Esophagus squamous epithelium (tissue), 4 donors: ENCODE data around the gene PIMREG.

Source experiments
- CTCF ChIP-seq, 6 experiments: fragments of 450-650 bp in 4 of 6; fragments of 200-600 bp in 2 of 6; sonication (generic) in 2 of 6; IDR thresholded peaks; one replicate each; pipeline ENCODE4 v1.5.1; 2016 to 2019; ENCODE audit warnings: antibody characterized with exemption in 6 of 6, mild to moderate bottlenecking in 4 of 6, moderate library complexity in 4 of 6
- POLR2A ChIP-seq, 4 donors: fragments of 450-650 bp; IDR thresholded peaks; one replicate each; pipeline ENCODE4 v1.6.1; 2017; ENCODE audit warnings: antibody characterized with exemption in 4 of 4, mild to moderate bottlenecking in 4 of 4, moderate library complexity in 3 of 4

- TF ChIP-seq POLR2A (IDR thresholded peaks at IDR 0.05) (no peak), CTCF (IDR thresholded peaks at IDR 0.05) (no peak)
Observed at GRCh38 chr17:6479622-6480302, 35.5 kb downstream of the PIMREG start.
